Body of pancreas (tissue), 4 donors: ENCODE results near the gene SEC22A. TPM values are rescaled to one million over a fixed set of nuclear protein-coding genes. Genes with fewer than 3 reads are reported as not detected.

Experiments used
- ATAC-seq: fragments of 150-250 bp; one replicate; pipeline ENCODE4 v1.9.1; 2016
- DNase-seq, 4 donors: peaks; one replicate each; pipeline ENCODE4 v3.0.0-alpha.2; 2019
- H3K27ac ChIP-seq, 4 donors: fragments of 200-600 bp; sonication (generic); 1 replicate in 3 of 4; 2 replicates in 1 of 4; pipeline versions ENCODE4 v1.5.1 to v1.6.1; 2016 to 2019; ENCODE audit warnings: mild to moderate bottlenecking in 1 of 4, mixed read lengths in 1 of 4, moderate library complexity in 1 of 4
- H3K27me3 ChIP-seq, 2 donors: fragments of 200-600 bp; sonication (generic); one replicate each; pipeline ENCODE4 v1.6.0; 2016; ENCODE audit warnings: mild to moderate bottlenecking in 1 of 2
- H3K36me3 ChIP-seq, 2 donors: fragments of 200-600 bp; sonication (generic); replicated peaks in 1 of 2; 2 replicates each; pipeline ENCODE4 v1.5.1; 2016; ENCODE audit warnings: low read depth in 2 of 2; ENCODE audit not compliant: insufficient read depth in 1 of 2
- H3K4me1 ChIP-seq: fragments of 200-600 bp; sonication (generic); one replicate; pipeline ENCODE4 v1.6.0; 2016
- H3K4me3 ChIP-seq, 2 donors: fragments of 200-600 bp; sonication (generic); 1 replicate in 1 of 2; 2 replicates in 1 of 2; pipeline ENCODE4 v1.5.1; 2016 to 2019
- H3K9me3 ChIP-seq, 3 donors: fragments of 200-600 bp; sonication (generic); 1 replicate in 2 of 3; 2 replicates in 1 of 3; pipeline ENCODE4 v1.5.1; 2016
- CTCF ChIP-seq, 7 experiments: fragments of 450-650 bp in 4 of 7; fragments of 200-600 bp in 3 of 7; sonication (generic) in 3 of 7; IDR thresholded peaks; one replicate each; pipeline ENCODE4 v1.5.1; 2016 to 2019; ENCODE audit warnings: antibody characterized with exemption in 7 of 7
- POLR2A ChIP-seq, 3 donors: fragments of 450-650 bp; IDR thresholded peaks; one replicate each; pipeline ENCODE4 v1.6.1; 2016; ENCODE audit warnings: antibody characterized with exemption in 3 of 3, mild to moderate bottlenecking in 2 of 3
- WGBS, 2 donors: methylation state at CpG; one replicate each; pipeline ENCODE4 v1.1.5; 2017; 5-methylcytosine and 5-hydroxymethylcytosine counted together
- intact Hi-C: fragments of 100-400 bp; cut with DNase I; formaldehyde crosslinking; loops from one replicate; pipeline ENCODE4 v1.15.1; 2023
- microRNA-seq, 2 donors: library from miRNA; unstranded; fragments of <30 nt; microRNA quantifications; one replicate each; pipeline ENCODE4, GENCODE V29; 2016; ENCODE audit warnings: borderline number of aligned reads in 2 of 2, borderline replicate concordance in 2 of 2
- total RNA-seq, 2 donors: library from RNA; depleted of rRNA; stranded (reverse); fragments of >200 nt; gene quantifications; one replicate each; pipeline ENCODE4 v1.1.0, GENCODE V29; 2016

SEC22A gene
- total RNA-seq, 2 donors from 2014 or later = 16.5 to 18.4 TPM

GRCh38 chr3:123320221-123320620, 118.5 kb downstream of the SEC22A start:
- no peak for DNase-seq
- 77 to 78% methylated on average over 5 of the region's 5 CpGs for WGBS, 2 donors
- intact Hi-C loops = loop anchor here (10.0 kb wide), 1 partner anchor 245 kb away; no protein-coding TSS in a partner anchor

GRCh38 chr3:123321806-123322205, 120.1 kb downstream of the SEC22A start:
- DNase-seq (peak in 1 of 4 donors; percentile 8), ATAC-seq (no peak)
- no peaks in the 10 kb centered on the region for H3K9me3 ChIP-seq
- no peaks in the 10 kb centered on the region for H3K36me3 ChIP-seq
- 55 to 74% methylated on average over 3 to 8 of the region's 8 CpGs for WGBS, 2 donors
- no peak overlapping the region for H3K4me3 ChIP-seq
- H3K4me1 ChIP-seq = no peaks in the 10 kb centered on the region
- intact Hi-C loops = loop anchor here (10.0 kb wide), 1 partner anchor 243 kb away; no protein-coding TSS in a partner anchor
- H3K27ac ChIP-seq = no peak overlapping the region
- H3K27me3 ChIP-seq = no peaks in the 10 kb centered on the region
- TF ChIP-seq POLR2A (IDR thresholded peaks at IDR 0.05) (no peak), CTCF (IDR thresholded peaks at IDR 0.05) (no peak)

More at GRCh38 chr3:123320221-123320620, 118.5 kb downstream of the SEC22A start:
- H3K4me1 ChIP-seq = no peaks in the 10 kb centered on the region
- H3K9me3 ChIP-seq = no peaks in the 10 kb centered on the region
- no peaks in the 10 kb centered on the region for H3K36me3 ChIP-seq
- no peak overlapping the region for H3K27ac ChIP-seq
- no peak for TF ChIP-seq POLR2A (IDR thresholded peaks at IDR 0.05)
- TF ChIP-seq CTCF (IDR thresholded peaks at IDR 0.05) = no peak
- no peak overlapping the region for H3K4me3 ChIP-seq
- H3K27me3 ChIP-seq = no peaks in the 10 kb centered on the region
- ATAC-seq = no peak

- no peak overlapping the region for H3K27ac ChIP-seq
- H3K9me3 ChIP-seq = no peaks in the 10 kb centered on the region
- H3K4me3 ChIP-seq = no peak overlapping the region
- intact Hi-C loops = loop anchor here (10.0 kb wide), 1 partner anchor 242 kb away; no protein-coding TSS in a partner anchor
- ATAC-seq (no peak), DNase-seq (peak in 1 of 4 donors; percentile 5)
- WGBS, 2 donors = 84 to 86% methylated on average over 11 of the region's 11 CpGs
- no peaks in the 10 kb centered on the region for H3K36me3 ChIP-seq
- TF ChIP-seq POLR2A (IDR thresholded peaks at IDR 0.05) (no peak), CTCF (IDR thresholded peaks at IDR 0.05) (no peak)
- H3K27me3 ChIP-seq = no peaks in the 10 kb centered on the region
- no peaks in the 10 kb centered on the region for H3K4me1 ChIP-seq
Observed at GRCh38 chr3:123322866-123323265, 121.1 kb downstream of the SEC22A start.

Small RNA genes within 50 kb of the gene (microRNA-seq; reads per million reads assigned to microRNA genes)
- 0 reads per million in 2 donors for gene MIR7110

Other genes starting within 250 kb of the SEC22A start
- 10 to 100 TPM in 1 of 2 donors, 1 to 10 TPM in 1; 1.0 to 15.2 TPM for gene SEMA5B, start 174.2 kb upstream of the SEC22A start, total RNA-seq
- 10 to 100 TPM; 28.8 to 73.2 TPM for gene PDIA5, start 134.9 kb upstream of the SEC22A start, total RNA-seq
- 10 to 100 TPM; 10.6 to 18.8 TPM for gene ADCY5, start 247.1 kb downstream of the SEC22A start, total RNA-seq